HL-60 (cell line): ENCODE results near the gene RBPJL.

Source experiments
- GABPA ChIP-seq: IDR thresholded peaks from 2 replicates; pipeline ENCODE4 v1.6.1; 2012; ENCODE audit warnings: low read depth
- POLR2AphosphoS5 ChIP-seq: IDR thresholded peaks from 2 replicates; pipeline ENCODE4 v1.6.1; 2012; ENCODE audit warnings: low read depth
- TF ChIP-seq, protein P1 (sequence below): IDR thresholded peaks from one replicate; pipeline ENCODE4 v1.5.1; 2011; ENCODE audit warnings: low read length, control low read depth, inconsistent platforms; ENCODE audit not compliant: insufficient read depth
- TF ChIP-seq, protein P2 (sequence below): IDR thresholded peaks from 2 replicates; pipeline ENCODE4 v1.6.1; 2012; ENCODE audit warnings: low read depth; ENCODE audit not compliant: insufficient replicate concordance

DNA sequence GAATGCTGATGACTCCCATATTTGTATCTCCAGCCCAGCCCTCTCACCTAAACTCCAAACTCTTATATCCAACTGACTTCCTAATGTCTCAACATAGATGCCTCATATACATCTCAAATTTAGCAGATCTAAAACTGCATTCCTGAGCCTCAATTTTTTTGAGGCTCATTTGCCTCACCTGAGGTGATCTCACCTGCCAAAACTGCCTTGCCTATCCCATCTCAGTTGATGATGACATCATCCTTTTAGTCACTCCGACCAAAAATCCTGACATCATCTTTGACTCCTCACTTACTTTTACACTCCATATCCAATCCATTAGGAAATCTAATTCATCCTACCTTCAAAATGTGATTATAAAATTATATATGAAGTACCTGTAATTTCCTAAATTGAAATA lies 26.6 kb upstream of the RBPJL start:
- TF ChIP-seq, protein P1, sequence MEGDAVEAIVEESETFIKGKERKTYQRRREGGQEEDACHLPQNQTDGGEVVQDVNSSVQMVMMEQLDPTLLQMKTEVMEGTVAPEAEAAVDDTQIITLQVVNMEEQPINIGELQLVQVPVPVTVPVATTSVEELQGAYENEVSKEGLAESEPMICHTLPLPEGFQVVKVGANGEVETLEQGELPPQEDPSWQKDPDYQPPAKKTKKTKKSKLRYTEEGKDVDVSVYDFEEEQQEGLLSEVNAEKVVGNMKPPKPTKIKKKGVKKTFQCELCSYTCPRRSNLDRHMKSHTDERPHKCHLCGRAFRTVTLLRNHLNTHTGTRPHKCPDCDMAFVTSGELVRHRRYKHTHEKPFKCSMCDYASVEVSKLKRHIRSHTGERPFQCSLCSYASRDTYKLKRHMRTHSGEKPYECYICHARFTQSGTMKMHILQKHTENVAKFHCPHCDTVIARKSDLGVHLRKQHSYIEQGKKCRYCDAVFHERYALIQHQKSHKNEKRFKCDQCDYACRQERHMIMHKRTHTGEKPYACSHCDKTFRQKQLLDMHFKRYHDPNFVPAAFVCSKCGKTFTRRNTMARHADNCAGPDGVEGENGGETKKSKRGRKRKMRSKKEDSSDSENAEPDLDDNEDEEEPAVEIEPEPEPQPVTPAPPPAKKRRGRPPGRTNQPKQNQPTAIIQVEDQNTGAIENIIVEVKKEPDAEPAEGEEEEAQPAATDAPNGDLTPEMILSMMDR, result no peak
- no peak for TF ChIP-seq POLR2AphosphoS5
- no peak for TF ChIP-seq GABPA
- TF ChIP-seq, protein P2, sequence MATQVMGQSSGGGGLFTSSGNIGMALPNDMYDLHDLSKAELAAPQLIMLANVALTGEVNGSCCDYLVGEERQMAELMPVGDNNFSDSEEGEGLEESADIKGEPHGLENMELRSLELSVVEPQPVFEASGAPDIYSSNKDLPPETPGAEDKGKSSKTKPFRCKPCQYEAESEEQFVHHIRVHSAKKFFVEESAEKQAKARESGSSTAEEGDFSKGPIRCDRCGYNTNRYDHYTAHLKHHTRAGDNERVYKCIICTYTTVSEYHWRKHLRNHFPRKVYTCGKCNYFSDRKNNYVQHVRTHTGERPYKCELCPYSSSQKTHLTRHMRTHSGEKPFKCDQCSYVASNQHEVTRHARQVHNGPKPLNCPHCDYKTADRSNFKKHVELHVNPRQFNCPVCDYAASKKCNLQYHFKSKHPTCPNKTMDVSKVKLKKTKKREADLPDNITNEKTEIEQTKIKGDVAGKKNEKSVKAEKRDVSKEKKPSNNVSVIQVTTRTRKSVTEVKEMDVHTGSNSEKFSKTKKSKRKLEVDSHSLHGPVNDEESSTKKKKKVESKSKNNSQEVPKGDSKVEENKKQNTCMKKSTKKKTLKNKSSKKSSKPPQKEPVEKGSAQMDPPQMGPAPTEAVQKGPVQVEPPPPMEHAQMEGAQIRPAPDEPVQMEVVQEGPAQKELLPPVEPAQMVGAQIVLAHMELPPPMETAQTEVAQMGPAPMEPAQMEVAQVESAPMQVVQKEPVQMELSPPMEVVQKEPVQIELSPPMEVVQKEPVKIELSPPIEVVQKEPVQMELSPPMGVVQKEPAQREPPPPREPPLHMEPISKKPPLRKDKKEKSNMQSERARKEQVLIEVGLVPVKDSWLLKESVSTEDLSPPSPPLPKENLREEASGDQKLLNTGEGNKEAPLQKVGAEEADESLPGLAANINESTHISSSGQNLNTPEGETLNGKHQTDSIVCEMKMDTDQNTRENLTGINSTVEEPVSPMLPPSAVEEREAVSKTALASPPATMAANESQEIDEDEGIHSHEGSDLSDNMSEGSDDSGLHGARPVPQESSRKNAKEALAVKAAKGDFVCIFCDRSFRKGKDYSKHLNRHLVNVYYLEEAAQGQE, result no peak
